H9 (cell line): ENCODE data around the gene APOBEC3A. TPM values are rescaled to one million over a fixed set of nuclear protein-coding genes. Genes with fewer than 3 reads are reported as not detected.

ENCODE experiments used
- DNase-seq: peaks from one replicate; pipeline ENCODE4 v3.0.0-alpha.2; 2017
- H2AFZ ChIP-seq: one replicate; pipeline ENCODE4 v1.6.1; 2013; ENCODE audit warnings: mild to moderate bottlenecking, low read length, control low read depth, moderate library complexity
- H2AK5ac ChIP-seq: 2 replicates; pipeline ENCODE4 v1.6.1; 2013; ENCODE audit warnings: low read length, control low read depth, mixed read lengths; ENCODE audit not compliant: insufficient read length
- H2BK120ac ChIP-seq: one replicate; pipeline ENCODE4 v1.6.1; 2013; ENCODE audit warnings: low read depth, mild to moderate bottlenecking, low read length, control low read depth, inconsistent platforms; ENCODE audit not compliant: poor library complexity, severe bottlenecking
- H2BK12ac ChIP-seq: 2 replicates; pipeline ENCODE4 v1.6.1; 2013; ENCODE audit warnings: low read length, control low read depth, mixed read lengths, low read depth; ENCODE audit not compliant: insufficient read length
- H2BK15ac ChIP-seq: 2 replicates; pipeline ENCODE4 v1.6.1; 2013; ENCODE audit warnings: low read depth, low read length, control low read depth
- H2BK20ac ChIP-seq: one replicate; pipeline ENCODE4 v1.6.1; 2013; ENCODE audit warnings: low read depth, mild to moderate bottlenecking, low read length, control low read depth, inconsistent platforms; ENCODE audit not compliant: poor library complexity, severe bottlenecking
- H2BK5ac ChIP-seq: 2 replicates; pipeline ENCODE4 v1.6.1; 2013; ENCODE audit warnings: low read length, control low read depth, mixed read lengths; ENCODE audit not compliant: insufficient read length
- H3K14ac ChIP-seq: 2 replicates; pipeline ENCODE4 v1.6.1; 2013; ENCODE audit warnings: low read length, control low read depth; ENCODE audit not compliant: insufficient read depth
- H3K18ac ChIP-seq: 2 replicates; pipeline ENCODE4 v1.6.1; 2013; ENCODE audit warnings: low read depth, mild to moderate bottlenecking, mixed read lengths, low read length, control low read depth; ENCODE audit not compliant: insufficient read length
- H3K23ac ChIP-seq: 2 replicates; pipeline ENCODE4 v1.6.1; 2013; ENCODE audit warnings: low read length, control low read depth, mixed read lengths, low read depth; ENCODE audit not compliant: insufficient read length
- H3K23me2 ChIP-seq: 2 replicates; pipeline ENCODE4 v1.6.1; 2013; ENCODE audit warnings: low read depth, mild to moderate bottlenecking, mixed read lengths, low read length, control low read depth; ENCODE audit not compliant: insufficient read length, poor library complexity, severe bottlenecking
- H3K27ac ChIP-seq: 2 replicates; pipeline ENCODE4 v1.5.1; 2013; ENCODE audit warnings: low read length, control low read depth, mixed read lengths, low read depth; ENCODE audit not compliant: insufficient read length
- H3K27me3 ChIP-seq: 2 replicates; pipeline ENCODE4 v1.6.1; 2013; ENCODE audit warnings: low read length, control low read depth, inconsistent platforms; ENCODE audit not compliant: insufficient read depth
- H3K4ac ChIP-seq: 2 replicates; pipeline ENCODE4 v1.6.1; 2013; ENCODE audit warnings: low read depth, mild to moderate bottlenecking, control low read depth, inconsistent platforms, low read length, moderate library complexity
- H3K4me1 ChIP-seq: 2 replicates; pipeline ENCODE4 v1.6.1; 2013; ENCODE audit warnings: low read length, control low read depth, inconsistent platforms; ENCODE audit not compliant: insufficient read depth
- H3K4me2 ChIP-seq: 2 replicates; pipeline ENCODE4 v1.6.1; 2013; ENCODE audit warnings: low read length, control low read depth, mixed read lengths; ENCODE audit not compliant: insufficient read length, insufficient read depth
- H3K56ac ChIP-seq: 2 replicates; pipeline ENCODE4 v1.6.1; 2013; ENCODE audit warnings: low read depth, mild to moderate bottlenecking, mixed read lengths, low read length, control low read depth; ENCODE audit not compliant: insufficient read length
- H3K79me1 ChIP-seq: 2 replicates; pipeline ENCODE4 v1.6.1; 2013; ENCODE audit warnings: low read depth, mild to moderate bottlenecking, moderate library complexity, low read length, control low read depth, inconsistent platforms; ENCODE audit not compliant: insufficient read depth, poor library complexity, severe bottlenecking
- H3K79me2 ChIP-seq: 2 replicates; pipeline ENCODE4 v1.6.1; 2013; ENCODE audit warnings: low read length, control low read depth, inconsistent platforms; ENCODE audit not compliant: insufficient read depth
- H3K9ac ChIP-seq: 2 replicates; pipeline ENCODE4 v1.6.1; 2013; ENCODE audit warnings: low read length, control low read depth, mixed read lengths; ENCODE audit not compliant: insufficient read length; ENCODE audit errors: extremely low read depth
- H3K9me3 ChIP-seq: one replicate; pipeline ENCODE4 v1.6.1; 2013; ENCODE audit warnings: low read depth, low read length, inconsistent platforms; ENCODE audit not compliant: control insufficient read depth
- H3T11ph ChIP-seq: one replicate; pipeline ENCODE4 v1.6.1; 2013; ENCODE audit warnings: mild to moderate bottlenecking, low read length, control low read depth, inconsistent platforms
- H4K20me1 ChIP-seq: one replicate; pipeline ENCODE4 v1.6.1; 2013; ENCODE audit not compliant: control insufficient read depth, insufficient read length, insufficient read depth
- H4K5ac ChIP-seq: 2 replicates; pipeline ENCODE4 v1.6.1; 2013; ENCODE audit warnings: low read depth, mild to moderate bottlenecking, mixed read lengths, low read length, control low read depth; ENCODE audit not compliant: insufficient read length
- H4K8ac ChIP-seq: replicated peaks from 2 replicates; pipeline ENCODE4 v1.6.1; 2013; ENCODE audit warnings: low read length, control low read depth, mixed read lengths, low read depth; ENCODE audit not compliant: insufficient read length
- H4K91ac ChIP-seq: 2 replicates; pipeline ENCODE4 v1.6.1; 2013; ENCODE audit warnings: low read depth, mild to moderate bottlenecking, moderate library complexity, mixed read lengths, low read length, control low read depth; ENCODE audit not compliant: insufficient read length
- H3K27ac Mint-ChIP-seq, 3 experiments: 2 replicates in 2 of 3; 3 replicates in 1 of 3; pipeline ENCODE4 v1.8.0; 2020 to 2021; ENCODE audit warnings: mixed read lengths in 3 of 3, mild to moderate bottlenecking in 1 of 3, moderate library complexity in 1 of 3
- H3K27me3 Mint-ChIP-seq: 2 replicates; pipeline ENCODE4 v1.8.0; 2021; ENCODE audit warnings: low read depth, mild to moderate bottlenecking, moderate library complexity, mixed read lengths
- H3K36me3 Mint-ChIP-seq, 3 experiments: 2 replicates in 2 of 3; 3 replicates in 1 of 3; pipeline ENCODE4 v1.8.0; 2020 to 2021; ENCODE audit warnings: low read depth in 3 of 3, mixed read lengths in 3 of 3; ENCODE audit not compliant: insufficient read depth in 1 of 3
- H3K4me1 Mint-ChIP-seq, 2 experiments: 2 replicates each; pipeline ENCODE4 v1.8.0; 2020; ENCODE audit warnings: mixed read lengths in 2 of 2
- H3K4me3 Mint-ChIP-seq, 2 experiments: 2 replicates in 1 of 2; 3 replicates in 1 of 2; pipeline ENCODE4 v1.8.0; 2020 to 2021; ENCODE audit warnings: mild to moderate bottlenecking in 2 of 2, mixed read lengths in 2 of 2, moderate library complexity in 1 of 2
- H3K9me3 Mint-ChIP-seq, 2 experiments: 2 replicates in 1 of 2; 3 replicates in 1 of 2; pipeline ENCODE4 v1.8.0; 2020; ENCODE audit warnings: mild to moderate bottlenecking in 2 of 2, mixed read lengths in 2 of 2, moderate library complexity in 1 of 2
- WGBS: extraction: QIAGEN DNeasy Blood & Tissue Kit; methylation state at CpG from one replicate; pipeline ENCODE4 v1.1.7; 2013; ENCODE audit warnings: missing lambda C conversion rate, low lambda C conversion rate, mixed read lengths; ENCODE audit not compliant: insufficient read length; ENCODE audit errors: extremely low coverage; 5-methylcytosine and 5-hydroxymethylcytosine counted together
- total RNA-seq: library from RNA; stranded (reverse); gene quantifications from 2 replicates; pipeline ENCODE4 v1.2.1, GENCODE V29; 2021
- TF ChIP-seq, protein P1 (sequence below): fragments of 200-600 bp; sonication (generic); conservative IDR thresholded peaks from 3 replicates; pipeline ENCODE4 v1.8.0; 2021; ENCODE audit warnings: antibody characterized with exemption, mild to moderate bottlenecking

Gene APOBEC3A
- total RNA-seq, 1 experiment from 2014 or later = not detected

DNA sequence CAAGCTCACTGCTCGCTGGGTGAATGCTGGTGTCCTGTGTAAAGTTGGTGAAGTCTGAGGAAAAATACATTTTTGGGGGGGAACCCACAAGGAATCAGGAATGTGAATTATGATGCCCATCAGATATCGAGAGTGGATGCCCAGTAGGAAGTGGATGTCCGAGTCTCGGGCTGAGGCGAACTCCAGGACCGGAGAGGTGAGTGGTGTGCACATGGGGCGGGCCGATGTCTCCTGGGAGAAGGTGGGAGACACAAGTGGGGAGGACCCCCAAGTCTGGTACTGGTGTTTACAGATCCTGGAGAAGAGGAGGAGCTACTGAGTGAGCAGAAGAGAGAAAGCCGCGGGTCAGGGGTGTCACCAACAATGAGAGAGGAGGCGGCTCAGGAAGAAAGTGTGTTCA, 19.2 kb upstream of the APOBEC3A start:
- Histone ChIP-seq H3T11ph (no peak overlapping the region), H3K9me3 (no peaks in the 10 kb centered on the region), H3K23ac (no peak overlapping the region), H2AK5ac (no peak overlapping the region), H3K23me2 (no peaks in the 10 kb centered on the region), H3K27me3 (no peaks in the 10 kb centered on the region), H3K4ac (no peak overlapping the region), H2AFZ (no peak overlapping the region), H2BK12ac (no peak overlapping the region), H4K91ac (no peak overlapping the region), H2BK120ac (no peak overlapping the region), H3K79me2 (no peaks in the 10 kb centered on the region), H3K79me1 (no peaks in the 10 kb centered on the region), H2BK15ac (no peak overlapping the region), H3K4me2 (no peak overlapping the region), H4K8ac (no peak overlapping the region), H2BK5ac (no peak overlapping the region), H3K14ac (no peak overlapping the region), H3K18ac (no peak overlapping the region), H3K56ac (no peak overlapping the region), H2BK20ac (no peak overlapping the region), H4K20me1 (no peaks in the 10 kb centered on the region), H4K5ac (no peak overlapping the region), H3K9ac (no peak overlapping the region), H3K4me1 (no peaks in the 10 kb centered on the region), H3K27ac (no peak overlapping the region)
- Mint-ChIP-seq H3K36me3 (no peaks in the 10 kb centered on the region), H3K27me3 (peaks cover 15% of the 10 kb centered on the region), H3K9me3 (peaks cover 0 to 5% of the 10 kb centered on the region in 2 experiments; a peak in 2 of 5 replicates), H3K4me3 (no peak overlapping the region), H3K4me1 (peaks cover 3 to 9% of the 10 kb centered on the region in 2 experiments), H3K27ac (no peak overlapping the region; a peak in 2 of 7 replicates)
- TF ChIP-seq, protein P1, sequence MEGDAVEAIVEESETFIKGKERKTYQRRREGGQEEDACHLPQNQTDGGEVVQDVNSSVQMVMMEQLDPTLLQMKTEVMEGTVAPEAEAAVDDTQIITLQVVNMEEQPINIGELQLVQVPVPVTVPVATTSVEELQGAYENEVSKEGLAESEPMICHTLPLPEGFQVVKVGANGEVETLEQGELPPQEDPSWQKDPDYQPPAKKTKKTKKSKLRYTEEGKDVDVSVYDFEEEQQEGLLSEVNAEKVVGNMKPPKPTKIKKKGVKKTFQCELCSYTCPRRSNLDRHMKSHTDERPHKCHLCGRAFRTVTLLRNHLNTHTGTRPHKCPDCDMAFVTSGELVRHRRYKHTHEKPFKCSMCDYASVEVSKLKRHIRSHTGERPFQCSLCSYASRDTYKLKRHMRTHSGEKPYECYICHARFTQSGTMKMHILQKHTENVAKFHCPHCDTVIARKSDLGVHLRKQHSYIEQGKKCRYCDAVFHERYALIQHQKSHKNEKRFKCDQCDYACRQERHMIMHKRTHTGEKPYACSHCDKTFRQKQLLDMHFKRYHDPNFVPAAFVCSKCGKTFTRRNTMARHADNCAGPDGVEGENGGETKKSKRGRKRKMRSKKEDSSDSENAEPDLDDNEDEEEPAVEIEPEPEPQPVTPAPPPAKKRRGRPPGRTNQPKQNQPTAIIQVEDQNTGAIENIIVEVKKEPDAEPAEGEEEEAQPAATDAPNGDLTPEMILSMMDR = no peak
- WGBS = no CpG with 5 or more reads among the region's 11 CpGs
- no peak for DNase-seq
